Epithelial cell of proximal tubule (primary cell): ENCODE data around the gene BMPR1B. TPM values are rescaled to one million over a fixed set of nuclear protein-coding genes. Genes with fewer than 3 reads are reported as not detected.

ENCODE experiments used
- DNase-seq: peaks from one replicate; pipeline ENCODE4 v3.0.0-alpha.2; 2011; ENCODE audit warnings: low read depth
- H3K4me3 ChIP-seq: 2 replicates; pipeline ENCODE4 v1.5.1; 2011; ENCODE audit warnings: low read depth, mild to moderate bottlenecking, low read length
- total RNA-seq: library from RNA; depleted of rRNA; stranded (reverse); fragments of >200 nt; gene quantifications from 2 replicates; pipeline ENCODE4 v1.2.3, GENCODE V29; 2015
- TF ChIP-seq, protein P1 (sequence below): conservative IDR thresholded peaks from 2 replicates; pipeline ENCODE4 v1.5.1; 2012; ENCODE audit warnings: low read depth, mild to moderate bottlenecking, low read length

Gene BMPR1B
- total RNA-seq, 1 donor from 2014 or later = 2.0 TPM

DNA sequence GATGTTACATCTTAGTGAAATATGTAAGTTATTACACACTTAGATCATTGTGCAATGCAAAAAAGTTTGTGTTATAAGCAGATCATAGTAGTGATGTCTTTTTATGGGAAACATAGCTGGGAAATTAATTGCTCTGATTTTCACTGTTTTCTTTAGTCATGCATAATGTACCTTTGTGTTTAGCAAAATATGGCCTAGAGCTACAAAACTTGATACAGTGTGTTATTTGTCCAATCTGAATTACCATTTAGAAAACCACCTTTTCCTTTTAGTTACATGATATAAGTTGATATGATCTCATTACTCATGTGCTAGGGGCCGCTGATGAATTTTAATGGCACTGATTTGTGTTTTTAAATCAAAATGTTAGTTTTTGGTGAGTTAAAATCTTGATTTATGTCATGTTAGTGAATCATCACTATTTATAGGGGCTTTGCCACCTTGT is 2.0 kb downstream of the BMPR1B start:
- TF ChIP-seq, protein P1, sequence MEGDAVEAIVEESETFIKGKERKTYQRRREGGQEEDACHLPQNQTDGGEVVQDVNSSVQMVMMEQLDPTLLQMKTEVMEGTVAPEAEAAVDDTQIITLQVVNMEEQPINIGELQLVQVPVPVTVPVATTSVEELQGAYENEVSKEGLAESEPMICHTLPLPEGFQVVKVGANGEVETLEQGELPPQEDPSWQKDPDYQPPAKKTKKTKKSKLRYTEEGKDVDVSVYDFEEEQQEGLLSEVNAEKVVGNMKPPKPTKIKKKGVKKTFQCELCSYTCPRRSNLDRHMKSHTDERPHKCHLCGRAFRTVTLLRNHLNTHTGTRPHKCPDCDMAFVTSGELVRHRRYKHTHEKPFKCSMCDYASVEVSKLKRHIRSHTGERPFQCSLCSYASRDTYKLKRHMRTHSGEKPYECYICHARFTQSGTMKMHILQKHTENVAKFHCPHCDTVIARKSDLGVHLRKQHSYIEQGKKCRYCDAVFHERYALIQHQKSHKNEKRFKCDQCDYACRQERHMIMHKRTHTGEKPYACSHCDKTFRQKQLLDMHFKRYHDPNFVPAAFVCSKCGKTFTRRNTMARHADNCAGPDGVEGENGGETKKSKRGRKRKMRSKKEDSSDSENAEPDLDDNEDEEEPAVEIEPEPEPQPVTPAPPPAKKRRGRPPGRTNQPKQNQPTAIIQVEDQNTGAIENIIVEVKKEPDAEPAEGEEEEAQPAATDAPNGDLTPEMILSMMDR = no peak
- no peak for DNase-seq

GRCh38 chr4:94762326-94762725 is 4.6 kb downstream of the BMPR1B start:
- DNase-seq = no peak
- TF ChIP-seq, protein P1 = no peak
- no peak overlapping the region for H3K4me3 ChIP-seq

More for the DNA sequence above, 2.0 kb downstream of the BMPR1B start:
- no peak overlapping the region for H3K4me3 ChIP-seq

- H3K4me3 ChIP-seq = no peak overlapping the region
- DNase-seq = no peak
- TF ChIP-seq, protein P1 = no peak
Measured at GRCh38 chr4:94763005-94763404, 5.2 kb downstream of the BMPR1B start.

GRCh38 chr4:94763500-94763899 is 5.7 kb downstream of the BMPR1B start:
- no peak for DNase-seq
- TF ChIP-seq, protein P1 = no peak
- no peak overlapping the region for H3K4me3 ChIP-seq

DNA sequence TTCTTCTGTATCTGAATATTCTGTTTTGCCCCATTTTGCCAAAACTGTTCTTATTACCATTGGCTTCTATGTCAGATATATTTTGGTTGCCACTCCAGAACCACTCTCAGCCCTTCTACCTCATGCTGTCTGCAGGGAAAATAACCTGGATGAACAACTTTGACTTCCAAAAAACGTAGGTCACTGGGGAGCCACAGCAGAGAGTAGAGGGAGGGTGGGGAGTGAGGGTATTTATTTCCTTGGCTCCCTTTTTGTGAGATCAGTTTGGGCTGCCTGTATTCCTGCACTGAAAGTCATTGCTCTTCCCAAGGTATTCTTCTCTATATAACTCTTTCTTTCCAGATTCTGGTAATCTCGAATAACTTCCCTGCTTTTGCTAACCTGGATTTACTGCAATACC is 6.3 kb downstream of the BMPR1B start:
- no peak overlapping the region for H3K4me3 ChIP-seq
- DNase-seq = no peak
- TF ChIP-seq, protein P1 = no peak

DNA sequence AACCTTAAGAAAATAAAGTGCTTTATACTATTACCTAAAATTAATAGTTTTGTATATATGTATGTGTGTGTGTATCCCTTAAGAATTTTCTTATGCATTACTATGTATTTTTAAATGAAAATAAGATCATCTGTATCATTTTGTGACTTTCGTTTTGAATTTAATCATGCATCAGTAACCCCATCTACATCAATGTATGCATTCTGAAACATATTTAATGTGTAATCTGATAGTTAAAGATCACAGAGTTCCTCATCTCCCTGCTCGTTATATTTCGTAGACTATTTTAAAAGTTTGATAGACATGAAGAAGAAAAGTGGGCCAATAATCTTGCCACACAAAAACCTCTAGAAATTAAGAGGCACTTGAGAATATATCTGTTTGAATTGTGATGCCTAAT is 7.4 kb downstream of the BMPR1B start:
- H3K4me3 ChIP-seq = no peak overlapping the region
- TF ChIP-seq, protein P1 = no peak
- DNase-seq = no peak

- TF ChIP-seq, protein P1 = no peak
- H3K4me3 ChIP-seq = no peak overlapping the region
- no peak for DNase-seq
Measured at GRCh38 chr4:94765648-94766047, 7.9 kb downstream of the BMPR1B start.
